GM12878 (cell line): ENCODE results near the gene CSRP3.

Source experiments
- CTCF ChIP-seq, 3 experiments: IDR thresholded peaks in 2 of 3; conservative IDR thresholded peaks in 1 of 3; 2 replicates each; pipeline ENCODE4 v1.5.1; 2011; ENCODE audit warnings: low read depth in 3 of 3, low read length in 3 of 3, mild to moderate bottlenecking in 3 of 3, control low read depth in 2 of 3, moderate library complexity in 2 of 3, inconsistent platforms in 1 of 3, mixed read lengths in 1 of 3; ENCODE audit not compliant: control insufficient read depth in 2 of 3, insufficient read depth in 1 of 3; ENCODE audit errors: extremely low read depth in 1 of 3
- ELK1 ChIP-seq: IDR thresholded peaks from 2 replicates; pipeline ENCODE4 v1.6.1; 2012; ENCODE audit warnings: low read depth, low read length, improper control_type of control experiment

DNA sequence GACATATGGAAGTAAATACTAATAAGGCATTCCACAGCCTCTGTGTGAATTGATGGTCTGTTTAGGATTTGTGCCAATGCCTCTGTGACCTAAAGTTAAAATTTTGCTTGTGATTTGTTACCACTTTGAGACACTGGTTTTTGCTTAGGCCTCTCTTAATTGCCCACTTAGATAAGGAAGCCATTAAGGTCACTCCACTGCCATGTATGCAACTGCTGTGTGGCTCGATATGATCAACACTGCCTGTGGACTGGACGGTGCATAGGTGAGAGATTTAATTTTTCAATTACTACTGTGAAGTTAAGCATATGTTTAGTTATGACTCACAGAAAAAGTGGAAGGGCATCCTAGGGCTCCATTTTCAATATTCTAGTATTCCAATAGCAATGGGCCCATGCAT, 36.9 kb downstream of the CSRP3 start:
- no peak for TF ChIP-seq ELK1
- TF ChIP-seq CTCF (IDR thresholded peaks at IDR 0.05 in 2 of 3, conservative IDR thresholded peaks at IDR 0.05 in 1 of 3; ENCODE audit: control insufficient read depth in 2 of 3, extremely low read depth in 1 of 3, insufficient read depth in 1 of 3, low read depth in 3 of 3, low read length in 3 of 3), result no peak
